Neural crest cell (in vitro differentiated cells): ENCODE measurements around the gene DAAM1. TPM values are rescaled to one million over a fixed set of nuclear protein-coding genes. Genes with fewer than 3 reads are reported as not detected.
A peak's percentile ranks its signal among the peaks of the same experiment; 100 is the strongest.

Source experiments
- DNase-seq: peaks from one replicate; pipeline ENCODE4 v3.0.0; 2021; ENCODE audit warnings: low read depth, mixed read lengths, low spot score
- H3K27ac Mint-ChIP-seq: one replicate; pipeline ENCODE4 v1.8.0; 2021; ENCODE audit warnings: mild to moderate bottlenecking, mixed read lengths; ENCODE audit not compliant: unreplicated experiment
- H3K27me3 Mint-ChIP-seq: 2 replicates; pipeline ENCODE4 v1.8.0; 2021; ENCODE audit warnings: low read depth, mild to moderate bottlenecking, mixed read lengths
- H3K36me3 Mint-ChIP-seq: 2 replicates; pipeline ENCODE4 v1.8.0; 2021; ENCODE audit warnings: low read depth, mild to moderate bottlenecking, mixed read lengths
- H3K4me1 Mint-ChIP-seq: 2 replicates; pipeline ENCODE4 v1.8.0; 2021; ENCODE audit warnings: mixed read lengths
- H3K4me3 Mint-ChIP-seq: one replicate; pipeline ENCODE4 v1.8.0; 2021; ENCODE audit warnings: mild to moderate bottlenecking, mixed read lengths
- H3K9me3 Mint-ChIP-seq: 2 replicates; pipeline ENCODE4 v1.8.0; 2021; ENCODE audit warnings: mixed read lengths
- CTCF ChIP-seq: fragments of 200-600 bp; sonication (generic); conservative IDR thresholded peaks from 2 replicates; pipeline ENCODE4 v1.5.0; 2021; ENCODE audit warnings: antibody characterized with exemption, mild to moderate bottlenecking
- total RNA-seq: library from RNA; stranded (reverse); gene quantifications from 2 replicates; pipeline ENCODE4 v1.2.1, GENCODE V29; 2021

The DAAM1 gene
- total RNA-seq, 1 donor from 2014 or later = 47.2 TPM

GRCh38 chr14:59344016-59344415 is 155.5 kb downstream of the DAAM1 start:
- Mint-ChIP-seq H3K27me3 (no peaks in the 10 kb centered on the region), H3K4me1 (peaks cover 67% of the 10 kb centered on the region), H3K4me3 (no peak overlapping the region), H3K9me3 (no peaks in the 10 kb centered on the region), H3K27ac (no peak overlapping the region), H3K36me3 (peaks cover 3% of the 10 kb centered on the region)
- no peak for TF ChIP-seq CTCF
- no peak for DNase-seq

GRCh38 chr14:59344691-59345455 is 156.4 kb downstream of the DAAM1 start:
- H3K4me3 Mint-ChIP-seq = peak overlapping the region; percentile 2
- TF ChIP-seq CTCF = no peak
- no peaks in the 10 kb centered on the region for H3K27me3 Mint-ChIP-seq
- DNase-seq = no peak
- H3K36me3 Mint-ChIP-seq = peaks cover 3% of the 10 kb centered on the region
- H3K27ac Mint-ChIP-seq = peak overlapping the region; percentile 73
- no peaks in the 10 kb centered on the region for H3K9me3 Mint-ChIP-seq
- H3K4me1 Mint-ChIP-seq = peaks cover 59% of the 10 kb centered on the region

- TF ChIP-seq CTCF = no peak
- no peak for DNase-seq
- Mint-ChIP-seq H3K36me3 (peaks cover 3% of the 10 kb centered on the region), H3K27me3 (no peaks in the 10 kb centered on the region), H3K4me1 (peaks cover 44% of the 10 kb centered on the region), H3K4me3 (no peak overlapping the region), H3K27ac (no peak overlapping the region), H3K9me3 (no peaks in the 10 kb centered on the region)
Measured at GRCh38 chr14:59346329-59346728, 157.9 kb downstream of the DAAM1 start.

GRCh38 chr14:59346796-59347510 is 158.5 kb downstream of the DAAM1 start:
- peaks cover 3% of the 10 kb centered on the region for H3K36me3 Mint-ChIP-seq
- H3K4me1 Mint-ChIP-seq = peaks cover 41% of the 10 kb centered on the region
- no peak for TF ChIP-seq CTCF
- no peak overlapping the region for H3K4me3 Mint-ChIP-seq
- no peak for DNase-seq
- no peaks in the 10 kb centered on the region for H3K27me3 Mint-ChIP-seq
- no peaks in the 10 kb centered on the region for H3K9me3 Mint-ChIP-seq
- H3K27ac Mint-ChIP-seq = no peak overlapping the region

- no peak for DNase-seq
- no peaks in the 10 kb centered on the region for H3K27me3 Mint-ChIP-seq
- no peaks in the 10 kb centered on the region for H3K9me3 Mint-ChIP-seq
- peaks cover 36% of the 10 kb centered on the region for H3K4me1 Mint-ChIP-seq
- no peak for TF ChIP-seq CTCF
- no peak overlapping the region for H3K4me3 Mint-ChIP-seq
- peaks cover 5% of the 10 kb centered on the region for H3K36me3 Mint-ChIP-seq
- no peak overlapping the region for H3K27ac Mint-ChIP-seq
Measured at GRCh38 chr14:59347511-59347900, 159.0 kb downstream of the DAAM1 start.
